CD14-positive monocyte (primary cell): ENCODE measurements around the gene IPO9. TPM values are rescaled to one million over a fixed set of nuclear protein-coding genes. Genes with fewer than 3 reads are reported as not detected.

Source experiments
- DNase-seq, 3 donors: peaks; one replicate each; pipeline ENCODE4 v3.0.0-alpha.2; 2011 to 2022
- H2AFZ ChIP-seq: 2 replicates; pipeline ENCODE4 v1.6.0; 2012; ENCODE audit warnings: mild to moderate bottlenecking, low read depth, low read length, inconsistent platforms; ENCODE audit not compliant: insufficient read depth, poor library complexity, severe bottlenecking
- H3K27ac ChIP-seq, 2 donors: 1 replicate in 1 of 2; 2 replicates in 1 of 2; pipeline ENCODE4 v1.5.1; 2012 to 2013; ENCODE audit warnings: low read length in 2 of 2, control low read depth in 1 of 2, inconsistent platforms in 1 of 2, low read depth in 1 of 2, mild to moderate bottlenecking in 1 of 2
- H3K27me3 ChIP-seq, 2 donors: one replicate each; pipeline versions ENCODE4 v1.6.0 to v1.6.1; 2011 to 2013; ENCODE audit warnings: low read length in 2 of 2; ENCODE audit not compliant: control insufficient read depth in 2 of 2, insufficient read depth in 2 of 2
- H3K36me3 ChIP-seq, 2 donors: replicated peaks in 1 of 2; 1 replicate in 1 of 2; 2 replicates in 1 of 2; pipeline versions ENCODE4 v1.5.1 to v1.6.1; 2012 to 2013; ENCODE audit warnings: low read length in 2 of 2, control low read depth in 1 of 2, inconsistent platforms in 1 of 2, mild to moderate bottlenecking in 1 of 2; ENCODE audit not compliant: insufficient read depth in 2 of 2, control insufficient read depth in 1 of 2
- H3K4me1 ChIP-seq, 2 donors: 1 replicate in 1 of 2; 2 replicates in 1 of 2; pipeline versions ENCODE4 v1.5.1 to v1.6.1; 2012 to 2013; ENCODE audit warnings: low read length in 2 of 2, control low read depth in 1 of 2, inconsistent platforms in 1 of 2, mild to moderate bottlenecking in 1 of 2, moderate library complexity in 1 of 2; ENCODE audit not compliant: insufficient read depth in 2 of 2, control insufficient read depth in 1 of 2
- H3K4me2 ChIP-seq: replicated peaks from 2 replicates; pipeline ENCODE3; 2012; ENCODE audit warnings: low read length, moderate library complexity, mild to moderate bottlenecking; ENCODE audit not compliant: poor library complexity, severe bottlenecking; ENCODE audit errors: extremely low read depth
- H3K4me3 ChIP-seq, 3 experiments: fragments of 200-600 bp in 1 of 3; sonication (generic) in 1 of 3; replicated peaks in 1 of 3; 1 replicate in 2 of 3; 2 replicates in 1 of 3; pipeline ENCODE4 v1.5.1; 2011 to 2013; ENCODE audit warnings: low read length in 3 of 3, mild to moderate bottlenecking in 3 of 3, control low read depth in 2 of 3, low read depth in 2 of 3, inconsistent platforms in 1 of 3, moderate library complexity in 1 of 3
- H3K79me2 ChIP-seq: 2 replicates; pipeline ENCODE4 v1.6.0; 2012; ENCODE audit warnings: mild to moderate bottlenecking, control low read depth, inconsistent platforms, low read length, moderate library complexity; ENCODE audit not compliant: insufficient read depth
- H3K9ac ChIP-seq: 2 replicates; pipeline ENCODE4 v1.6.0; 2017; ENCODE audit warnings: low read length, mild to moderate bottlenecking; ENCODE audit not compliant: insufficient read depth, poor library complexity, severe bottlenecking
- H3K9me3 ChIP-seq, 2 donors: replicated peaks in 1 of 2; 1 replicate in 1 of 2; 2 replicates in 1 of 2; pipeline versions ENCODE4 v1.5.1 to v1.6.1; 2012 to 2013; ENCODE audit warnings: low read length in 2 of 2, control low read depth in 1 of 2; ENCODE audit not compliant: control insufficient read depth in 1 of 2, insufficient read depth in 1 of 2
- H4K20me1 ChIP-seq: 2 replicates; pipeline ENCODE4 v1.6.0; 2012; ENCODE audit warnings: mild to moderate bottlenecking, low read length, control low read depth, moderate library complexity; ENCODE audit not compliant: insufficient read depth
- H3K27ac Mint-ChIP-seq, 7 donors: one replicate each; pipeline ENCODE4 v1.8.0; 2020; ENCODE audit warnings: mild to moderate bottlenecking in 7 of 7, mixed read lengths in 7 of 7, moderate library complexity in 6 of 7, inconsistent platforms in 2 of 7
- H3K27me3 Mint-ChIP-seq, 3 donors: one replicate each; pipeline ENCODE4 v1.8.0; 2021 to 2022; ENCODE audit warnings: low read depth in 3 of 3, mild to moderate bottlenecking in 3 of 3, mixed read lengths in 3 of 3, moderate library complexity in 3 of 3, inconsistent platforms in 1 of 3
- H3K36me3 Mint-ChIP-seq, 2 donors: one replicate each; pipeline ENCODE4 v1.8.0; 2020; ENCODE audit warnings: mixed read lengths in 2 of 2, inconsistent platforms in 1 of 2, mild to moderate bottlenecking in 1 of 2
- H3K4me1 Mint-ChIP-seq: one replicate; pipeline ENCODE4 v1.8.0; 2020; ENCODE audit warnings: mild to moderate bottlenecking, mixed read lengths
- H3K4me3 Mint-ChIP-seq, 2 donors: one replicate each; pipeline ENCODE4 v1.8.0; 2020; ENCODE audit warnings: mild to moderate bottlenecking in 2 of 2, mixed read lengths in 2 of 2, moderate library complexity in 1 of 2
- H3K9me3 Mint-ChIP-seq, 7 donors: one replicate each; pipeline ENCODE4 v1.8.0; 2020 to 2022; ENCODE audit warnings: mixed read lengths in 7 of 7, mild to moderate bottlenecking in 6 of 7, moderate library complexity in 6 of 7, inconsistent platforms in 2 of 7
- WGBS: methylation state at CpG from one replicate; pipeline ENCODE4 v1.1.5; 2013; ENCODE audit warnings: missing lambda C conversion rate; ENCODE audit not compliant: insufficient coverage; 5-methylcytosine and 5-hydroxymethylcytosine counted together
- intact Hi-C, 2 donors: fragments of 100-400 bp; cut with micrococcal nuclease; formaldehyde crosslinking; loops; one replicate each; pipeline versions ENCODE4 v1.15.0 to v1.15.1; 2023
- polyA plus RNA-seq, 3 donors: library from polyadenylated mRNA; depleted of rRNA in 1 of 3; unstranded in 2 of 3; stranded (reverse) in 1 of 3; fragments of 300-500 nt in 2 of 3; fragments of >200 nt in 1 of 3; fragmentation: Illumina TruSeq in 2 of 3; gene quantifications; 1 replicate in 2 of 3; 2 replicates in 1 of 3; pipeline ENCODE4 v1.2.3, GENCODE V29; 2012 to 2021
- TF ChIP-seq, protein P1 (sequence below): fragments of 200-600 bp; IDR thresholded peaks from one replicate; pipeline ENCODE4 v1.8.0; 2022; ENCODE audit warnings: antibody characterized with exemption, mild to moderate bottlenecking

Gene IPO9
- polyA plus RNA-seq, 3 donors, result 11.3 to 12.6 (median 12.0) TPM

DNA sequence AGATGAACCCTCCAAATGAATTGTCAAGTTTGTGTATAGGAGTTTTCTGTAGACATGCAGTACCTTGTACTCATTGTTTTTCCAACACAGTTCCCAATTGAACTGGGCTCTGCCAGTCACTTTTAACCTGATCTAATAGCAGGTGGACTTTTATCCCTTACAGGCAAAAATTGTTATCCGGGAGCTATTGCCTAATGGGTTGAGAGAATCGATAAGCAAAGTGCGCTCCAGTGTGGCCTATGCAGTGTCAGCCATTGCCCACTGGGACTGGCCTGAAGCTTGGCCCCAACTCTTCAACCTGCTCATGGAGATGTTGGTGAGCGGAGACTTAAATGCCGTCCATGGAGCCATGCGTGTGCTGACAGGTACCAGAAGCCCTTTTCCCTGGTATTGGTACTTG is 19.3 kb downstream of the IPO9 start:
- Histone ChIP-seq H3K27ac (no peak overlapping the region), H3K27me3 (no peaks in the 10 kb centered on the region), H3K4me2 (no peak overlapping the region), H3K9me3 (no peaks in the 10 kb centered on the region), H3K4me3 (no peak overlapping the region), H3K36me3 (peaks cover 58 to 67% of the 10 kb centered on the region in 2 donors), H3K9ac (no peak overlapping the region), H3K79me2 (peaks cover 53% of the 10 kb centered on the region), H4K20me1 (peaks cover 12% of the 10 kb centered on the region), H2AFZ (no peak overlapping the region), H3K4me1 (peaks cover 0 to 1% of the 10 kb centered on the region in 2 donors)
- Mint-ChIP-seq H3K27ac (no peak overlapping the region), H3K36me3 (peaks cover 45 to 63% of the 10 kb centered on the region in 2 donors), H3K4me1 (no peaks in the 10 kb centered on the region), H3K27me3 (no peaks in the 10 kb centered on the region), H3K9me3 (no peaks in the 10 kb centered on the region), H3K4me3 (no peak overlapping the region)
- TF ChIP-seq, protein P1, sequence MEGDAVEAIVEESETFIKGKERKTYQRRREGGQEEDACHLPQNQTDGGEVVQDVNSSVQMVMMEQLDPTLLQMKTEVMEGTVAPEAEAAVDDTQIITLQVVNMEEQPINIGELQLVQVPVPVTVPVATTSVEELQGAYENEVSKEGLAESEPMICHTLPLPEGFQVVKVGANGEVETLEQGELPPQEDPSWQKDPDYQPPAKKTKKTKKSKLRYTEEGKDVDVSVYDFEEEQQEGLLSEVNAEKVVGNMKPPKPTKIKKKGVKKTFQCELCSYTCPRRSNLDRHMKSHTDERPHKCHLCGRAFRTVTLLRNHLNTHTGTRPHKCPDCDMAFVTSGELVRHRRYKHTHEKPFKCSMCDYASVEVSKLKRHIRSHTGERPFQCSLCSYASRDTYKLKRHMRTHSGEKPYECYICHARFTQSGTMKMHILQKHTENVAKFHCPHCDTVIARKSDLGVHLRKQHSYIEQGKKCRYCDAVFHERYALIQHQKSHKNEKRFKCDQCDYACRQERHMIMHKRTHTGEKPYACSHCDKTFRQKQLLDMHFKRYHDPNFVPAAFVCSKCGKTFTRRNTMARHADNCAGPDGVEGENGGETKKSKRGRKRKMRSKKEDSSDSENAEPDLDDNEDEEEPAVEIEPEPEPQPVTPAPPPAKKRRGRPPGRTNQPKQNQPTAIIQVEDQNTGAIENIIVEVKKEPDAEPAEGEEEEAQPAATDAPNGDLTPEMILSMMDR, result no peak
- 100% methylated on average over 4 of the region's 6 CpGs for WGBS
- intact Hi-C loops, result no loop called here
- DNase-seq, result no peak

GRCh38 chr1:201849372-201850052 is 20.6 kb downstream of the IPO9 start:
- Histone ChIP-seq H3K4me2 (no peak overlapping the region), H4K20me1 (peaks cover 7% of the 10 kb centered on the region), H3K36me3 (peaks cover 69 to 79% of the 10 kb centered on the region in 2 donors), H3K79me2 (peaks cover 40% of the 10 kb centered on the region), H3K27me3 (no peaks in the 10 kb centered on the region), H3K4me1 (no peaks in the 10 kb centered on the region), H3K4me3 (no peak overlapping the region), H3K9ac (no peak overlapping the region), H2AFZ (no peak overlapping the region), H3K9me3 (no peaks in the 10 kb centered on the region), H3K27ac (no peak overlapping the region)
- no peak overlapping the region for H3K4me3 Mint-ChIP-seq
- H3K36me3 Mint-ChIP-seq, result peaks cover 58 to 74% of the 10 kb centered on the region in 2 donors
- no peaks in the 10 kb centered on the region for H3K9me3 Mint-ChIP-seq
- 100% methylated on average over 2 of the region's 2 CpGs for WGBS
- no peak overlapping the region for H3K27ac Mint-ChIP-seq
- no peaks in the 10 kb centered on the region for H3K27me3 Mint-ChIP-seq
- TF ChIP-seq, protein P1, result no peak
- intact Hi-C loops, result no loop called here
- DNase-seq, result no peak
- no peaks in the 10 kb centered on the region for H3K4me1 Mint-ChIP-seq
